ENCODE measurements around the gene TNFRSF8.

Gene TNFRSF8

DNA sequence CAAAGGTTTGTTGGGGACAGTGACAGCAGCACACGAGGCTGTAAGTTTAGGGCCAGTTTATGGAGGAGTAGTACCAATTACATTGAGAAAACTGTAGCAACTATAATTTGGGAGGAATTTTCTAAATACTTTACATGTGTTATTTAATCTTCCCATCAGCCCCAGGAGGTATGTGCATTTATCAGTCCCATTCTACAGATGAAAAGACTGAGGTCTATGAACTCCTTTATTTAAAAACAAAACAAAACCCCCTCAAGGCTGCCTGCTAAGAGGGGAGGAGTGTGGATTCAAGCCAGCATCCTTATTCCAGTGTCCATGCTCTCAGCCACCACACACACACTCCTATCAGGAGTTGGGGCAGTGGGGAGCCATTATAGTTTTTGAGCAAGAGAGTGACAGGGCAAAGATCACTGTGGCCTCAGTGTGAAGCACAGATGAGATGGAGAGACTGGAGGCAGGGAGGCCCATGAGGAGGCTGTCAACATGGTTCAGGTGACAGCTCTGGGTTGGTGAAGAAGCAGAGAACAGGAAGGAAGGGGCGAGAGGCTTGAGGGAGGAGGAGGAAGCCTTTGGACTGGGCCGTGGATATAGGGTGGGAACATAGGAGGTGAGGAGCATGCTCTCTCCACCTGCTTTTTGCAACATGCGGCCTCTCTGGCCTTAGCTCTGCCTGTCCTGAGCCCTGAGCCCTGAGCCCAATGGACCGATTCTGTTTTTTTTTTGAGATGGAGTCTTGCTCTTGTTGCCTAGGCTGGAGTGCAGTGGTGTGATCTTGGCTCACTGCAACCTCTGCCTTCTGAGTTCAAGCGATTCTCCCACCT lies 113.4 kb downstream of the TNFRSF8 start:
- no peak for DNase-seq (ENCODE audit: low spot score)

DNA sequence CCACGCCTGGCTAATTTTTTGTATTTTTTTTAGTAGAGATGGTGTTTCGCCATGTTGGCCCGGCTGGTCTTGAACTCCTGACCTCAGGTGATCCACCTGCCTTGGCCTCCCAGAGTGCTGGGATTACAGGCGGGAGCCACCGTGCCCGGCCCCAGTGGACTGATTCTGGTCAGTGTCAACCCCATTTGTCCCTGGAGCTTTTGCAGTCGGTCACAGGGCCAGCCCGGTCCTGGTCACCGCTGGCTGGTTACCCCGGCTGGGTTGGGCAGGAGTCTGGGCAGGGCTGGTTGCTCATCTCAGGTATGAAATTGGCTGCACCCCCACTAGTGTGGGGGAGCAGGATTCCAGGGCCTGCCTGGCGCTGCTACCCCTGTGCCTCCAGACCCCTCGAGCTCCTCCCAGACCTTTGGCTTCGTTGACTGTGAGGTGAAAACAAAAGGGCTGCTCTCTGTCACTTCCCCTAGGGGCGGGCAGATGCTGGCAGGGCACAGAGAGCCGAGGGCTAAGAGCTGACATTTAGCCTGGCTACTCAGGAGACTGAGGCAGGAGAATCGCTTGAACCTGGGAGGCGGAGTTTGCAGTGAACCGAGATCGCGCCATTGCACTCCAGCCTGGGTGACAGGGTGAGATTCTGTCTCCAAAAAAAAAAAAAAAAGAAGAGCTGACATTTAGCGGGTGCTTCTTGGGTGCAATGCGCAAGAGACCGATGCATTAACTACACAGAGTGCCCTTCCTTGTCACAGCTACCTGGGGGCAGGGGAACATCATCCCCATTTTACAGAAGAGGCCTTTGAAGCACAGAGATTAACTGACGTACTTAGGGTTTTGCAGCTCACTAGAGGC lies 114.3 kb downstream of the TNFRSF8 start:
- no peak for DNase-seq (ENCODE audit: low spot score)

DNA sequence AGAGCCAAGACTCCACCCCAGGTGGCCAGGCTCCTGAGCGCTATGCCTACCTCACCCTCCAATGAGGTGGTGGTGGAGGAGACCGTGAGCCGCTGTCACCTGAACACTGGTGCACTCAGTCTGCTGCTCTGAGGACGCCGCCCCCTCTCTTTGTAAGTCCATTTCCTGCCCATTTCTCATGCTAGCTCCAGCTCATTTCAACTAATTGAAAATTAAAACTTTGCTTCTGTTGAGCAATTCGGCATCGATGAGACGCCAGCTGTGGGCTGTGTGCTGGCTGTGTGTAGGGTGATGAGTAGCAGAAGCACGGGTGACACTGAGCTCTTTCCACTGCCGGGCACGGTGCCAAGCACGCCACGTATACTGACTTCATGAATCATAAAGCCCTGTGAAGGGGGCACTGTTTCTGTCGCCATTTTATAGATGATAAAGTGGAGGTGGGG lies 114.9 kb downstream of the TNFRSF8 start:
- no peak for DNase-seq (ENCODE audit: low spot score)

DNA sequence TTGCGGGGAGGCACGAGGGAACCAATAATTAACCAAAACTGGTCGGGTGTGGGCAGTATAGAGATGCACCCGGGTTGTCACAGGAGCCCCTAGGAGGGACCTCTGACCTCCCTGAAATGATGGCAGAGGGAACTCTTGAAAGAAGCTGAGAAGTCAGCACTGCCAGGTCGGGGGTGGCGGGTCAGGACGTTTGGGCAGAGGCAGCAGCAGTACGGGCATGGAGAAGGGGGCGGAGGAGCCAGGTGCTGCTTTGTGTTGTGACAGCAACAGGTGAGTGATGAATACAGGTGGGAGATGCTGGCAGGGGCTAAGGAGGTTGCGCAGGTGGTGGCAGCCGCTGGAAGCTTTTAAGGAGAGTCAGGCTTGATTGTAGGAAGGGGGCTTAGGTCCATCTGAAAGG lies 115.4 kb downstream of the TNFRSF8 start:
- DNase-seq (ENCODE audit: low spot score) = no peak

DNA sequence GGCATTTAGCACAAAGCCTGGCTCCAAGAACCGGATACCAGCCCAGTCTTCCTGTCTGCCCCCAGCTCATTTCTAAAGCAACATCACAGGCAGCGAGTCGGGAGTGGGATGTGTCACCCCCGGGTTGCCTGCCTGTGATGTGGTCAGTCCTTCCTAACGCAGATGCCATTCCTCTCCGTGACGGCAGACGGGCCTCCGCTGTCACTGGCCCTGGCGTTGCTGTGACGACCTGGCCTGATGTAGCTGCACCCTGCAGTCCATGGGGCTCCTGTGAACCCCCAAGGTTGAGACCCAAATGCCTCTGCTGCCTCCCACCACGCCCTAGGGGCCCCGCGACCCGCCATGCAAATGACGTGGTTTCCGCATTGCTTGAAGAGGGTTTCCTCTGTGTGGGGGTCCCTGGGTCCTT lies 116.0 kb downstream of the TNFRSF8 start:
- DNase-seq (ENCODE audit: low spot score) = no peak

DNA sequence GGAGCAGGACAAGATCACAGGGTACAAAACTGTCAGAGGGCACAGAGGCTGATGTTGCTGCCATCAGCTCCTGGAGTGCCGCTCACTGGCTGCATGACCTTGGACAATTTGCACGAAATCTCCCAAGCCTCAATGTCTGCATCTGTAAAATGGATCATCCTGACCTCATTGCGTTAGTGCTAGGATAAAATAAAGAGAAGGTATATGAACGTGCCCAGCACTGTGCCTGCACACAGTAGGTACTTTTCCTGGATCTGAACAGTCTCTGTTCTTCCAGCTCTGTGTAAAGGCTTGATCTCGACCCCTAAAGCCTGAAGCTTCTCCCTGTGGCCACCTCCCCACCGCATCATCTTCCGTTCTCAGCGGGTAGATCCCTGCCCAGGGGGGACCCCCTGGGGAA lies 116.6 kb downstream of the TNFRSF8 start:
- no peak for DNase-seq (ENCODE audit: low spot score)

DNA sequence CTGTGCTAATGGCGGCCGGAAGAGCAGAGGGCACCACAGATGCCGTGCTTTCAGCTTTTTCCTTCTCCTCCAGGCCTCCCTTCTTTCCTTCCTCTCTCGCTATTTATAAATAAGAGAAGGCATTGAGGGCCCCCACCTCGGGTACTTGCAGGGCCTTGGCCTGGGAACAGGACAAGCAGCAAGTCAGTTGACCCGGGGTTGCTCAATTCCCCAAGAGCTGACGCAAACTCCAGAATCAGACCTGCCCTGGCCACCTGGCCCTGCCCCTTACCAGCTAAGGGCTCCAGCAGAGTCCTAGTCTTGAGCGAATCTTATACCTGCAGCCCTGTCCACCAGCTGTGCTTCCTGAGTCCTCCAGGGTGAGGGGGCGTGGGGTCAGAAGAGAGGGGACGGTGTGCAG lies 117.2 kb downstream of the TNFRSF8 start:
- no peak for DNase-seq (ENCODE audit: low spot score)

DNA sequence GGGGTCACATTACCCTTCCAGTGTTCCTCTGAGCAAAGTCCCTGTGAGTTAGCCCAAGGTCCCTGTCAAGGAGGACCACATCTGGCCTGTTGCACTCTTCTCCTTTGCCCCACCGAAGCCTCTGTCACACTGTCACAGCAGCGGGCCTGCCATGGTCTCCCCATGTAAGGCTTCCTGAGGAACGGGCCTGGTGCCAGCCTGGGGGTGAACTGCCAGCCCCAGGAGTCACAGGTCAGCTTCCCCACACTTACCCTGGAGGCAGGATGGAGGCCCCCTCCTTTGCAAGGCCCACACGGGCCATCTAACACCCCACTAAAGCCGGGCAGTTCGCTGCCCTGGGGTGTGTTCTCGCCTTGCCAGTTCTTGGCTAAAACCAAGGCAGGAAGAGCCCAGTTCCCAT lies 117.8 kb downstream of the TNFRSF8 start:
- DNase-seq (ENCODE audit: low spot score) = no peak

DNA sequence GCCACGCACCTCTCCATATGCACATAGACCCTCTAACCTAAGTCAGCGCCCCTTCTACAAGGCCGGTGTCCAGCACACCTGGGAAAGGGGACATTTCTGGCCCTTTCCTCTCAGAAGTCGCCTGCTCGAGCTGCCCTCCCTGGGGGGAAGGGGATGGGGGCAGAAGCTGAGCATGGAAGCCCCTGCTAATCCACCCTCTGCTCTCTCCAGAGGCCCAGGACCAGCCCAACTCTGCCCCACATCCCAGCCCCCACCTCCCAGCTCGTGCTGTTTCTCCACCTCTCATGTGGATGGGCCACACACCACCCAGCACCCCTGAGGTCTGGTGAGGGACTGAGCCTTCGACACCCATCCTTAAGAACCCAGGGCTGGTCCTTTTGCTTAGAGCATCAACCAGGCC lies 118.5 kb downstream of the TNFRSF8 start:
- DNase-seq (ENCODE audit: low spot score) = no peak

DNA sequence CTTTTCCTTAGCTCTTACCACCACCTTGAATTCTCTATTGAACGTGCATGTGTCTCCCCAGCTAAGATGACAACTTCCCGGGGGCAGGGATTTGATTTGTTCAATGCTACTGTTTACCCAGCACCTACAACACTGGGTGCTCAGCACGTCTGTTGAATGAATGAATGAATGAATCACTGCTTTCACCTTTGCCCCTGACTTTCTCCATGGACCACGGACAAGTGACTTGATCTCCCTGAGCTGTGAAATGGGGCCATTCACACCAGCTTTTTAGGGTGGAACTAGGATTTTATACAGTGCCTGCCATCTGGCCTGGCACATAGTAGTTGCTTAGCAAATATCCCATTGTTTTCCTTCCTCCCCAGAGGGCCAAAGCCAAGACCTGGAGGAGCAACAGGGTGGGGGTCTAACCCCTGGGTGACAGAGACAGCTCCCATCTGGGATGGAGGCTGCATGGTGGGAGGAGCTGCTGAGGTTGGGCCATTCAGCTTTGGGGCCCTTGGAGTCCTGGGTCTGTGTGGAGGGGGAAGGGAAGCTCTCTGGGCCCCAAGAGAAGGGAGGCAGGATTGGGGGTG lies 119.4 kb downstream of the TNFRSF8 start:
- no peak for DNase-seq (ENCODE audit: low spot score)

DNA sequence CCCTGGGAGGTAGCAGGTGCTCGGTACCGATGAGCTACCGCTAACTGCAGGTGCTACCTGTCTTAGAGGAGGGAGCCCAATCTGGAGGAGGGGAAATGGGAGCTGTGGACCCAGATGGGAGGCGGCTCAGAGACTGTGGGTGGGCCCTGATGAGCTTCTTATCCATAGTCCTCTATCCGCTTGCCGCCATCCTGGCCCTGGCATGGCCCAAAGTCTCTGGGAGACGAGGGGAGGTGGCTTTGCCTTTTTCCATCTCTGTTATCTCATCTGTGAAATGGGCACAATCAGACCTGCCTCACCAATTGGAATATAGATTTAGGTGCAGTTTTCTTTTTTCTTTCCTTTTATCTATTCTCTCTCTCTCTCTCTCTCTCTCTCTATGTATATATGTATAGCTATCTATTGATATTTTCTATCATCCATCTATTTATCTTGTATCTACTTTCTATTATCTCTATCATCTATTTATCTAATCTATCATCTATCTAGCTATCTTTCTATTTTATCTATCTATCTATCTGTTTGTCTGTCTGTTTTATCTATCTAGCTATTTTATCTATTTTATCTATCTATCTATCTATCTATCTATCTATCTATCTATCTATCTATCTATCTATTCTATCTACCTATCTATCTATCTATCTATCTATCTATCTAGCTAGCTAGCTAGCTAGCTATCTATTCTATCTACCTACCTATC lies 120.1 kb downstream of the TNFRSF8 start:
- DNase-seq (ENCODE audit: low spot score) = no peak

DNA sequence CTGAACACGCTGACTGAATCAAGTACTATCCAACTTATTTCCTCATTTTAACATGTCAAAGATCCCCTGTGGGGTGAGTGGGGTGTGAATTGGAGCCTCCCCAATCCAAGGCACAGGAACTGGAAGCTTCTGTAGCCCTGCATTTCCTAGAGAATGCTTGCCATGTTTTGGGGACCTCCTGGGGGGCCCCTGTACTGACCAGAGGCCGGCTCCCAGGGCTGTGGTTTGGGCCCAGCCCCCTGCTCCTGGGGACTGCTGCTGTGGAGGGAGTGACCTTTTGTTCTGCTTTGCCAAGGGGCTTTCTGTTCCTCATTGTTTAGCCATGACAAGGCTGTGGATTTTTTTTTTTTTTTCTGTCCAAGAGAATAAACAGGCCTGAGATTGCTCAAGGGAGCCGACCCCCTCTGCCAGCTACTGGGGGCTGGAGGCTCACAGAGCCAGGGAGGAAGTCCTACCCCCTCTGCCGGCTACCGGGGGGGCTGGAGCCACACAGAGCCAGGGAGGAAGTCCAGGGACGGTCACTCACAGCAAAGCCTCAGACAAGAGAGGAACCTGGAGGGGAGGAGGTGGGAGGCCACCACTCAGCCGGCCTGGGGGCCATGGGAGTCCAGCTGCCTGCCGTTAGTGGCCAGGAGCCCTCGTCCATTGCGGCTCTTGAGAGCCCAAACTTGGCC lies 121.0 kb downstream of the TNFRSF8 start:
- DNase-seq (ENCODE audit: low spot score) = peak; percentile 75

DNA sequence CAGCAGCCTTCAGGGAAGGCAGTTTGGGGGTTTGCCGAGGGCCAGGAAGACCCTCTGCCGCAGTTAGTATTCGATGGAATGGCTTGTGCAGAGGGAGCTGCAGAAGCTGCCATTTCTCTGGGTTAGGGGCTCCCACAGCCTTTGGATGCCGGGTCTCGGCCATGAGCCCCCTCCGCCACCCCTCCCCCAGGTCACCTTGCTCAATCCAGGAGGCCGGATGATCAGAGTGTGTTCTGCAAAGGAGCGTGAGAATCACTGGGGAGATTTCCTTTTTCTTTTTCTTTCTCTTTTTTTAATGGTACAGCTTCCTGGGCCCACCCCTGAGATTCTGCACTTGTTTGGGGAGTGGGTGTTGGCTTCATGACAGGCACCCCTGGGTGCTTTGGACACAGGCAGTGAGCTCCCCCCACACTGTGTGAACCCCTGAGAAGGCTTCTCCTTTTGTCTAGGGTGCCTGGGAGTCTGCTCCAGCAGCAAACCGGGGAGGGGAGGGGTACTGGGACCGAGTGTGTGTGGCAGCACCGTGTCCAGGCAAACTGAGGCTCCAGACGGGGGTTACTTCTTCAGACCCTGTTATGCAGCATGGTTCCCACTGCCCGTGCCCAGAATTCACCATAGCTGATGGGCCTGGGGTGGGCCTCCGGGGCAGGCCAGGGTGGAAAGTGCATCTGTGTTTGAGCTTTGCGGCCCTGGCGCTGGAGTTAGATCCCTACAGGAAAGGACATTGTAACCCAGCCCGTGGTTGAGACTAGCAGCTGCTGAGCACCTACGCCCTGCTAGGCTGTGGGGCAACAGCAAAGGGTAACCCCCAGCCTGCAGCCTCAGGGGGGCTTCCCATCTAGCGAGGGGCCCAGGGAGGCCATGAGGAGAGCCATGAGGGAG lies 122.2 kb downstream of the TNFRSF8 start:
- DNase-seq (ENCODE audit: low spot score) = no peak

DNA sequence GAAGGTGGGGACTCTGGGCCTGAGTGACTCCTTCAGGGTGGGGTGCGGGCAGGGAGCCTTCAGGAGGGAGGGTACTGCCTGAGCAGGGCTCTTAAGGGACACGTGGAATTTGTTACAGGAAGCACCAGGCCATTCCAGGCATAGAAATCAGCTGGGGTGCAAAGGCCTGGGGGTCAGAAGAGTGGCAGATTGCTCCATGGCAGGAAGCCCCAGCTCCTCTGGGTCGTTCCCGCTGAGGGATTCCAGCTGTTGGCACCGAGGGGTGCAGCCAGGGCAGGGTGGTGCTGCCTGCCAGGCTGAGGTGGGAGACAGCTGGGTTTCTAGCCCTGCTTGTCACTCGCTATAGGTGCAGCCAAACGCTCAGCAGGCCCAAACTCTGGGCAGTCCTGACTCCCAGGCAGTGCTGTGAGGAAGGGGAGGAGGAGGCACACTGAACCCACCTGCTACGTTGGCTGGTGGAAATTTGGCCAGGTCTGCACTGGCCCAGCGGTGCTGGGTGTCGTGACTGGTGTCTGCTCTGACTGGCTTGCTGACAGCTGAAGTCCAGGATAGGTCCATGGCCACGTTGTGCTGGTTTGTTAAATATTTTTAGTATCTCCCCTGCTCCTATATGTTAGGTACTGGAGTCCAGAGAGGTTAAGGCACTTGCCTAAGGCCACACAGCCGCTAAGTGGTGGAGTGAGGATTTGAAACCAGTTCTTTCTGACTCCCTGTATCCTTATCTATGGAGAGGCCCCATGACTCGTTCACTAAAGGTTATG lies 123.0 kb downstream of the TNFRSF8 start:
- DNase-seq (ENCODE audit: low spot score) = no peak

DNA sequence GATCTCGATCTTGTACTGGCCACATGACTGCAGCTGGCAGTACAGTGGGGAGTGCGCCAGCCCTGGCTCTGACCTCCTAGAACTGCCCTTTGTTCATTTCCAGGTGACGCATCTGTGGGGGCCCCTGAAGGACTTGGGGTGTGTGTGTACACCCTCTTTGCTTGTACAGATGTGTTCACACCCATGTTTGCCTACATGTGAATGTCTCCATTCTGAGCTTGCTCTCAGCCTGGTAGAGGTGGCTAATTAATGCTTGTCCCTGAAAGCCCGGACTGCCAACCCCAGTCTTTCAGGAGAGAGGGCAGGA lies 123.5 kb downstream of the TNFRSF8 start:
- no peak for DNase-seq (ENCODE audit: low spot score)

DNA sequence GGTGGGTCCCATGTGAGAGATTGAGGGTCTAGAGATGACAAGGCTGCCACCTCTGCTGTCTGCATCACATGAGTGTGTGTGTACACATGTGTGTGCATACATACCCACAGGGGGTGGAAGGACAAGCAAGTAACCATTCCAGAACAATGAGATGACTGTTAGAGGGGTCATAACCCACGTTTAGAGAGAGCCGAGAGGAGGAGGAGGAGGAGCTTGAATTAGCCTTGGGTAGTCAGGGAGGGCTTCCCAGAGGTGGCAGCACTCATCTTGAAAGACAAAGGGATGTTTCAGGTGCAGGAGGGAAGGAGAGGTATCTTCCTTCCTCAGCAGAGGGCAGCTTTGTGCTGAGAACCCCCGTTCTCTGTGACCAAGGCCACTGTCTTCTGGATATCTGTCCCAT lies 125.0 kb downstream of the TNFRSF8 start:
- DNase-seq (ENCODE audit: low spot score) = no peak

DNA sequence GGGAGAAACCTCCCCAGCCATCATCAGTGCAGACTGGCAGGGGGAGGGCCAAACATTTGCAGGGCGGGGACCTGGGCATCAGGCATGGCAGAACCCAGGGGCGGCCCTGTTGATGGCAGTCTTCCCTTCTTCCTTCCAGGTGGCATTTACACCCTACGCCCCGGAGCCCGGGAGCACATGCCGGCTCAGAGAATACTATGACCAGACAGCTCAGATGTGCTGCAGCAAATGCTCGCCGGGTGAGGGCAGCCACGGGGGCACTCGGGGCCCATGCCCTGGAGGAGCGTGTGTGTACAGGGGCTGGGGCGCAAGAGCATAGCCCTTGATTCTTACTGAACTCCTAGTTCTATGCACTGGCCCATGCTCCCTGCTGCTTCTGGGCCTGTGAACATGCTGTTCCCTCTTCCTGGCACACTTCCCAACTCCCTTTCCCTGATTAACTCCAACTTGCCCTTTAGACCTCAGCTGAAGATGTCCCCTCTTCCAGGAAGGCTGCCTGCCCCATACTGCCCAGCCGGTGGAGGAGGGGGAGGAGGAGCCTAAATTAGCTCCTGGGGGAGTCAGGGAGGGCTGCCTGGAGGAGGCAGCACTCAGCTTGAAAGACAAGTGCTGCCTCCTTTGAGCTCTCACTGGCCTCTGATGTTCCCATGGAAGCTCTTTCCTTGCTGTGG lies 125.7 kb downstream of the TNFRSF8 start:
- DNase-seq (ENCODE audit: low spot score) = no peak

DNA sequence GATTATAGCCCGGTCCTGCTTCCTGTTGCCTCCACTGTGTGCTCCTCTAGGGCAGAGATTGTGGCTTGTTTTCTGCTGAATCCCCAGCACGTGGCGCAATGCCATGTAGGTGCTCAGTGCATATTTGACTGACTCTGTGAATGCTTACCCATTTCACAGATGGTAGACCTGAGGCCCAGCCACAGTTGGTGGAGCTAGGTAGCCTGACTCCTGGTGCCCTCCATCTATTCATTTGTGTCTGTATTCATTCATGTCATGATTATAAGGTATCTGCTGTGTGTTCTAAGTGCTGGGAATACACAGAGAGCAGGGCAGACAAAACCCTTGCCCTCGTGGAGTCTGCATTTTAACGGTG lies 126.2 kb downstream of the TNFRSF8 start:
- DNase-seq (ENCODE audit: low spot score) = no peak

DNA sequence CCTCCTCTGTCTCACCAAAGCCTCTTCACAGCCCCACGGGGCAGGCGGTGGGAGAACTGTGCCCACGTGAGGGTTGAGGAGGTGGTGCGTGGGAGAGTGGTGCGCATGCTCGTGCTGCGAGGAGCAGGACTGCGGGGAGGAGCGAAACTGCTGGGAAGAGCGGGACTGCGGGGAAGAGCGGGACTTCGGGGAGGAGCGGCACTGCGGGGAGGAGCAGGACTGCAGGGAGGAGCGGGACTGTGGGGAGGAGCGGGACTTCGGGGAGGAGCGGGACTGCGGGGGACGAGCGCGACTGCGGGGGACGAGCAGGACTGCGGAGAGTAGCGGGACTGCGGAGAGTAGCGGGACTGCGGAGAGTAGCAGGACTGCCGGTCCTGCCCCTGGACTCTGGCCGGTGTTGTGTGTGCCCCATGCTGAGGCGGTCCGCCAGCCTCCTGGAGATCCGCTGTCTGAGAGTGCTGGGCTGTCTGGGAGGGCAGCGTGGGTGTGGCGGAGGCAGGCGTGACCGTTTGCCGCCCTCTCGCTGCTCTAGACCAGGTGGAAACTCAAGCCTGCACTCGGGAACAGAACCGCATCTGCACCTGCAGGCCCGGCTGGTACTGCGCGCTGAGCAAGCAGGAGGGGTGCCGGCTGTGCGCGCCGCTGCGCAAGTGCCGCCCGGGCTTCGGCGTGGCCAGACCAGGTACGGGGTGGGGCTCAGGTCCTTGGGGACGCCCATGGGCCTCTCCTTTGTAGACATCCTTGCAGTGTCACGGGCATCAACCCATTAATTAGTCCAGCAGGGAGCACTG lies 128.3 kb downstream of the TNFRSF8 start:
- no peak for DNase-seq (ENCODE audit: low spot score)
